Medulla oblongata (tissue), 1 donor: ENCODE data around the gene CCNA2.

Experiments
- DNase-seq: peaks from one replicate; pipeline ENCODE4 v3.0.0-alpha.2; 2015; ENCODE audit errors: extremely low spot score

Gene CCNA2

DNA sequence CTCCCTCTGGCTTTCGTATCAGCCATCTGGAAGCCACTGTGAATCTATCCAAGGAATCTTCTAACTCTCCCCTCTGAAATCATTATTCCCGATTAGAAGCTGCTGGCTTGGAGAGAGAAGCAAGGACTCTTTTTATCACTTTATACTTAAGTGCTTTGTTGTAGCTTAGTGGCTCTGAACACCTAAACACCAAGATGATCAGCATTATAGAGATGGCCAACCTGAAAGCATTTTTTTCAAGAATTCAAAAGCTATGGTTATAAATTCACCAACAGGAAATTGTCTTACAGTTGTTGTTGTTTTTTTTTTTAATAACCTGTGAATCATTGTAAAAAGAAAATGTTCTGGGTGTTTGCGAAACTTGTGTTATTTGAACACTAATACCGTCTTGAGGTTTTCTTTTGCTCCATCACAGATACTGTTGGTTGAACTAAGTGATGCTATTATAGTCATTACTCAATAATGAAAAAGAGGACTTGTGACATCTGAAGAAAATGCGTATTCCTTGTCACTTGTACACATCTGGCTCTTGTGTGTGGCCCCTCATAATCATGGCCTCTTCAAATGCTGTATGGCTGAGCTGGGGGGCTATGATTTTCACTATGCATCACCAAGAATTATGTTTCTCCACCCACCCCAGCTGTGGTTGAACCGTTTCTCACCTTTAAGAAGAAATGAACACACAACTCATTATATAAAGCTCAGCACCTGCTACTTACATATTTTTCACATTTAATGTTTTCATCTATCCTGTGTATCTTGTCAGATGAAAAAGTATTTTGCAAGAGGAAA lies 46.9 kb downstream of the CCNA2 start:
- DNase-seq, result no peak

DNA sequence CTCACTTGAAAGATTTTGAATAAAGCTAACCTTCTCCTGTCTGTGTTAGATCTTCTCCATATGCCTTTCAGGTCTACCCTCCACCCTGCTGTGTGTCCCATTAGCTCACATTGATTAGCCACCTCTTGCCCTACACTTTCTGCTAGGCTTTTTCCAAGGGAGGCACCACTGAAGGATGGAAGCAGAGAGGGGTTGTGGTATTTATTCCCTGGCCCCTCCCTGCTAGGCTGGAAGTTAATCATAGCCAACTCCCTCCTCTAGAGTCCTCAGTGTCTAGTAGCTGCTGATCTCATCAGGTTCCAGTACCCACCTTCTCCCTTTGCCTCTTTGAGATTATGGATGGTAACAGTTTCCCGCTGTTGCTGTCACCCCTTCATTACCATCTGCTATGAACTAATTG lies 49.8 kb downstream of the CCNA2 start:
- no peak for DNase-seq

DNA sequence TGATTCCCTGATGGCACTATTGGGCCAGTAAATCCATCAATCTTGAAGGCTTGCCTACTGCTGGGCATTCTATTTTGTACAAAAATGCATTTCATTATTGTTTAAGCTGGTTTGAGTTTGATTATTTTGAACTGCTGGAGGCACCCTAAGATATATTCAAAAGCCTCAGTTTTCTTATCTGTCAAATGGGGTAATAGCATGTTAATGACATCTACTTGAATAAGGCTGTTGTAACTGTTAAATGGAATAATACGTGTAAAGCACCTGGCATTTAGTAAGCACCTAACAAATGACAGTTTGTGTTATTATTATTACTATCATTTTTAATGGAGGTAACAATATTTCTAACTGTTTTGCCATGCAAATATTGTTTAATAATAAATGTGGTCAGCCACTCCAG lies 51.8 kb downstream of the CCNA2 start:
- no peak for DNase-seq

DNA sequence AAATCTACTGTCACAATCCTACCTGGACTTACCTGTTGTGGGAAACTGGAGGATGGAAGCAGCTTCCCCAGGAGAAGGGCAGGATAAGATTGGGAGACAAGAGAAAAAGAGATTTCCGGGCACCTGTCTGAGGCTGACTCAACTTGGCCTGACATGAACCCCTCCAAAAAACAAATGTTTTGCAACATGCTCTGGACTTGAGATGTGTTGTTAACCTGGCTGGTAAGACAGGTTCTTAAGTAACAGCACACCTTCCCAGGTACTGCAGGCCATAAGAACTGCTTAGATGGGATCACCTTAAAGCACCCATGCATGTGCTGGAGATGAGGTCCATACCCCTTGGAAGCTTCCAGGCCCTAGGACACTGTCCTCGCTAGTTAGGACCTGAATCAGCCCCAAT lies 54.3 kb downstream of the CCNA2 start:
- DNase-seq, result no peak

DNA sequence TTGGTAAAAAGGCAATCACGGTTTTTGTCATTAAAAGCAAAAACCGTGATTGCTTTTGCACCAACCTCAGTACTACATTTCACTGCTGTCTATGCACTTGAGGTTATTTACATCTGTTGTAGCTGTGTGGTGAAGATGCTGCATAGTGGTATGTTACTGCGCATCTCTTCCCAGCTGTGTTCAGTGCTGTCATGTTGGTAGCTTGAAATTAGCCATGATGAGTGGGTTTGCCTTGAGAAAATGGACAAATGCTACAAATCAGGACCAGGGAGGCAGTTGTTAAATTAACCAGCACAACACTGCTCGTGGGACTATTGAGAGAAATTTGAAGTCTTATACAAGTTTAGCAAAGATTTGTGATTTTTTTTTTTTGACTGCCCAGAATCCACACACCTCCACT lies 56.5 kb downstream of the CCNA2 start:
- no peak for DNase-seq
